Bronchial epithelial cell (primary cell): Measurements from ENCODE around the gene HOXA2. TPM values are rescaled to one million over a fixed set of nuclear protein-coding genes. Genes with fewer than 3 reads are reported as not detected.

Experiments
- DNase-seq: peaks from one replicate; pipeline ENCODE4 v3.0.0-alpha.2; 2010; ENCODE audit warnings: low read depth
- FAIRE-seq: peaks from 2 replicates; lab custom pipeline; 2011; peaks lifted over from hg19 to GRCh38; lab: Jason Lieb, UNC
- H3K27me3 ChIP-seq: 2 replicates; pipeline ENCODE4 v1.5.1; 2011; ENCODE audit warnings: low read length; ENCODE audit not compliant: control insufficient read depth, insufficient read depth
- H3K36me3 ChIP-seq: 2 replicates; pipeline ENCODE4 v1.5.1; 2011; ENCODE audit warnings: low read length; ENCODE audit not compliant: control insufficient read depth, insufficient read depth
- H3K4me3 ChIP-seq: 2 replicates; pipeline ENCODE4 v1.5.1; 2011; ENCODE audit warnings: mild to moderate bottlenecking, low read depth, low read length, control low read depth
- total RNA-seq: library from RNA; depleted of rRNA; stranded (reverse); fragments of >200 nt; gene quantifications from 2 replicates; pipeline ENCODE4 v1.2.1, GENCODE V29; 2014
- TF ChIP-seq, protein P1 (sequence below): IDR thresholded peaks from 2 replicates; pipeline ENCODE4 v1.5.1; 2011; ENCODE audit warnings: mild to moderate bottlenecking, moderate library complexity, low read length, control low read depth, inconsistent platforms; ENCODE audit not compliant: insufficient read depth, severe bottlenecking

The HOXA2 gene
- total RNA-seq, 1 donor from 2014 or later: not detected

DNA sequence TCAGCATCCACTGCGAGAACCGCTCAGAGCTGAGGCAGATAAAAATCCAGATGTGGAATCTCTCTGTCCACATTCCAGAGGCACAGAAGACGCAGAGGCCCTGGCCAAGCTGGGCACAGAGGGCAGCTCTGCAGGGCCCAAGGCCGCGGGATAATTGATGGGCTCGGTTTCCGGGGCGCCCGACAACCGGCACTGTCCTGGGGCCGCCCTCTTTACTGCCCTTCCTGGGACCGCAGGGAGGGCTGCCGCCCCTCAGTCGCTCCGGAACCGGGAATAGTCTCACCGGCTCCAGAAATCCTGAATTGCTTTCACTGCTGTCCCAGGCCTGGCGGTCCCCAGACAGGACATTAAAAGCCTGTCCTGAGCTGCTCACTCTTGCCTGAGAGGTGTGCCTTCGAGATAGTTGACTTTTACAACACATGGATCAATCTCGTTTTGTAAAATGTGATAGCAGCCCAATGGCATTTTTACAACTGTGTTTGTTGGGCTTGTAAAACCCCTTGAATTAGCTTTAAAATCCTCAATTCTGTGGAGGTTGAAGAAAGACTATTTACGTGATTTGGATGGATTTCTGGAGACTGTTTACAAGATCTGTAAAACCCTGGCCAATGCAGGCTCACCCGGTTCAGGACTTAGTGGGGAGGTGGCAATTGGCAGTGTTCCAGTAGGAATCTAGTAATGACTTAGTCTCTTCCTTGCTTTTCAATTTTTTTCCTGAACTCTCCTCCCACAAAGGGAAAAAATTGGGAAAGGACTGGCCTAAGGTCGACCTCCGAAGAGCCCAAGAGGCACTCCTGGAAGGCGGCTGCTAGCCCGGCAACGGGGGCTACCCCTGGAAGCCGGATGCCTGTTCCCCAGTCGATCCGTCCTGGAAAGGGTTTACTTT lies 46.5 kb upstream of the HOXA2 start:
- Histone ChIP-seq H3K4me3 (no peak overlapping the region), H3K27me3 (peaks cover 86% of the 10 kb centered on the region), H3K36me3 (no peaks in the 10 kb centered on the region)
- FAIRE-seq (no peak), DNase-seq (no peak)
- TF ChIP-seq, protein P1, sequence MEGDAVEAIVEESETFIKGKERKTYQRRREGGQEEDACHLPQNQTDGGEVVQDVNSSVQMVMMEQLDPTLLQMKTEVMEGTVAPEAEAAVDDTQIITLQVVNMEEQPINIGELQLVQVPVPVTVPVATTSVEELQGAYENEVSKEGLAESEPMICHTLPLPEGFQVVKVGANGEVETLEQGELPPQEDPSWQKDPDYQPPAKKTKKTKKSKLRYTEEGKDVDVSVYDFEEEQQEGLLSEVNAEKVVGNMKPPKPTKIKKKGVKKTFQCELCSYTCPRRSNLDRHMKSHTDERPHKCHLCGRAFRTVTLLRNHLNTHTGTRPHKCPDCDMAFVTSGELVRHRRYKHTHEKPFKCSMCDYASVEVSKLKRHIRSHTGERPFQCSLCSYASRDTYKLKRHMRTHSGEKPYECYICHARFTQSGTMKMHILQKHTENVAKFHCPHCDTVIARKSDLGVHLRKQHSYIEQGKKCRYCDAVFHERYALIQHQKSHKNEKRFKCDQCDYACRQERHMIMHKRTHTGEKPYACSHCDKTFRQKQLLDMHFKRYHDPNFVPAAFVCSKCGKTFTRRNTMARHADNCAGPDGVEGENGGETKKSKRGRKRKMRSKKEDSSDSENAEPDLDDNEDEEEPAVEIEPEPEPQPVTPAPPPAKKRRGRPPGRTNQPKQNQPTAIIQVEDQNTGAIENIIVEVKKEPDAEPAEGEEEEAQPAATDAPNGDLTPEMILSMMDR: no peak

DNA sequence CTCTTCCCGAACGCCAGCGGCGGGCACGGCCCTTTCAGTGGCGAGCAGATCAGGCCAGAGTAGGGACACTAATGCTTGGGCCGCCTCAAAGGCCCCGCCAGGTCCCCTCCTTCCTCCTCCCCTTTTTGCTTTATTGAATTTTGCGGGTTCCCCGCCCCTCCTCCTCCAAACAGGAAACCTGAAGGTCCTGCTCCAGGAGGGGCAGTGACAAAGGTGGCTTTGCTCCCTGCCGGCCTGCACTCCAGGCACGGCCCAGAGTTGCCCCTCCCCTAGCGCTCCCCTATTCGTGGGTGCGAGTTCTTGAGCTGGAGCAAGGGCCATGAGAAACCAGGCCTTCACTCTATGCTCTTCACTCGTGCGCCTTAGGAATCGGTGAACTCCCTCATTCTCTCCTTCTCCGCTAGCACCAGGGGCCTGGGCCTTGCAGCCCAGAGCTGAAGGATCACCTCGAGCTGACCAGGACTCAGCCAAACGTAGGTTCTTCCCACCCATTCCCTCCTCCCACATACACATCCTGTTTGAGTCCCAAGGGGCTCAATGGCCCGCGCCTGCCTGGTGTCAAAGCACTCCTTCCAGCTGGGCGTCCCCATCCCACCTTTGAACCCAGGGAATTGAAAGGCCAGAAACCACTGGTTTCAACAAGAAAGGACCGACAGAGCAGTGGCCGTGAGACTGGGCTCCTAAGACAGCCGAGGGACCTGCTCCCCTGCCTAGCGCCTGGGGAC lies 45.7 kb upstream of the HOXA2 start:
- H3K36me3 ChIP-seq: no peaks in the 10 kb centered on the region
- DNase-seq (no peak), FAIRE-seq (no peak)
- TF ChIP-seq, protein P1: no peak
- H3K27me3 ChIP-seq: peaks cover 86% of the 10 kb centered on the region
- H3K4me3 ChIP-seq: no peak overlapping the region

DNA sequence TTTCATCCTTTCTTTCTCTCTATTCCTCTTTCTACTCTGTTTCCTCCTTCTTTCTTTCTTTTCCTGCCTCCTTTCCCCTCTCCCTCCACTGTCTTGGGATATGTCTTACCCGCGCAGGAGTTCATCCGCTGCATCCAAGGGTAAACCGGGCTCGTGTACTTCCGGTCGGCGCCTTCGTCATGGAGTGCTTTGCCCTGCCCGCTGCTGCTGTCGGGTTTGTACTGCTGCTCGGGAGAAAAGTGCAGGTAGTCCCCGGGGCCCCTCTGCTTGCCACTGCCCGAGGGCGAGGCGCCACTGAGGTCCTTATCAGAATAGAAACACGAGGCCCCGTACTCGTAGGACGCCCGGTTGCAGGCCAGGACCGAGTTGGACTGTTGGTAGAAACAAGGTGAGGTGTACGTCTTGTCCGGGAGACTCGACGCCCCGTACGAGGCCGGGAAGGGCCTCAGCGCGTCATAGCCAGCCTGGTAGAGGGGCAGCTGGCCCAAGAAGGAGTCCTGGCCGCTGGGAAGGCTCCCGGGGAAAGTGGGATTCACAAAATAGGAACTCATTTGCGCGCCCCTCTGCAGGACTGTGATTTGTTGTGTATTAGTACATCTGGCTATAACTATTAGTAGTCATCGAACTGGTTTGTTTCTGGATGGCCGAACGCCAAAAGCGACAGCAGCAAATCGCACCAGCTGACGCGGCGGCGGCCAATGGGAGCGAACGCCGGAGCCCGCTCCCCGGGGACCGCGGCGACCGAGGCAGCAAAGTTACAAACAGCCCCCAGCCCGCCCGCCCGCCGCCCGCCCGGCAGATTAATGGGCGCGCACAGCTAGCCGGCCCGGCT lies 44.9 kb upstream of the HOXA2 start, which contains the start of gene HOXA6:
TSS of gene HOXA6 (minus strand) at position 576 of the 832 bp plus-strand sequence. CDS start at position 551, 25 bp downstream.
- Histone ChIP-seq H3K27me3 (peaks cover 86% of the 10 kb centered on the region), H3K4me3 (no peak within 1 kb of the TSS), H3K36me3 (no peaks in the 10 kb centered on the region)
- DNase-seq (no peak), FAIRE-seq (no peak)
- TF ChIP-seq, protein P1: no peak

DNA sequence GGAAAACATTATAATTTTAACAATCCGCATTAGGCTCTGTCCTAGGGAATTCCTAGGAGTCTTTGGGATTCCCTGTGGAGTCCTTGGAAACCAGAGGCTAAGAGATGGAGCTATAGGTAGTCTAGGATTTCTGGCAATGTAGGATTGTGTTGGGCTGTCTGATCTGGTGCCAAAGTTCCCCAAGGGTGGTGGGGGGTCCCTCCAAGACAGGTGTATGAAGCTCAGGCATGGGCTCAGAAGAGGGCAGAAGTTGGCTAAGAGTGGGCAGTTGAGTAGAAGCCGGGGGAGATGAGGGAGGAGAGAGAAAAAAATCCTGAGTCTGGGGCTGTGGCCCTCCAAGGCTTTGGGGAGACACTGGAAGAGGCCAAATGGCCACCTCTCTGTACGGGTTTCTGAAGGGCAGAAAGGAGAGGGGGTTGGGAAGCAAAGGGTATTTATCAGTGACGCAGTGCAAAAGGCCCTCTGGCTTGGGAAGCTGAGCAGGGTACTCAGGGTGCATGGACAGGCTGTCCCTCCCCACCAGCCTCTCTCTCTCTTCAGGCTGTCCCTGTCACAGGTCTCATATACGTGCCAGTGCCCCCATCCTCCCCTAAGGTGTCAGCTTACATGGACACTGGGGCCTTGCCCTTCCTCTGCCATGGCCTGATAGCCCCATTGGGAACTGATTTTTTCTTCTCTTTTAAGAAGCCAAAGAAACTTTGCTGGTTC lies 44.2 kb upstream of the HOXA2 start:
- H3K27me3 ChIP-seq: peaks cover 86% of the 10 kb centered on the region
- H3K36me3 ChIP-seq: no peaks in the 10 kb centered on the region
- TF ChIP-seq, protein P1: no peak
- DNase-seq (no peak), FAIRE-seq (no peak)
- H3K4me3 ChIP-seq: no peak overlapping the region

DNA sequence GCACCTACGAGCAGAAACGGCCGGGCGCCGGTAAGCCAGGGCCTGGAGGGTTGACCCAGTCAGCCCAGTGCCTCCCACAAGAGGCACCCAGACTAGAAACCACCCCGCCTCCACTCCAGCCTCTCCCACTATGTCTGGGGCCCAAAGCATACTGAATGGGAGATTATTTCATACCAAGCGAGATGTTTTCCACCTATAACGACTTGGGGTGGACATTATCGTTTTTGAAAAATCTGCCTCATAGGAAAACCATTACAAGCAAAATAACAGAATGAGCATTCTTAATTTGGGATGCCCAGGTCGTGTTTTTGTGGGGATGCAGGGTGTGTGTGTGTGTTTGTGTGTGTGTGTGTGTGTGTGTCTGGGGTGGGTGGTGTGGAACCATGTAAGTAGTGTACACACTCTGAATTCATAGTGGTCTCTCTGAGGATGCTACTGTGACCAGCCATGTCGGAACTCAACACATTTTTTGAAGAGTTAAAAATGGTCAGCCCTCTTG lies 43.5 kb upstream of the HOXA2 start:
- DNase-seq: no peak
- H3K27me3 ChIP-seq: peaks cover 86% of the 10 kb centered on the region
- FAIRE-seq: peak; percentile 13
- H3K36me3 ChIP-seq: no peaks in the 10 kb centered on the region
- TF ChIP-seq, protein P1: no peak
- H3K4me3 ChIP-seq: no peak overlapping the region
